Measurements from ENCODE around the gene DLX6.

Gene DLX6

GRCh38 chr7:97011104-97011503, 5.8 kb downstream of the DLX6 start:
- no peak for DNase-seq (ENCODE audit: low spot score)

GRCh38 chr7:97011536-97012364, 6.4 kb downstream of the DLX6 start:
- no peak for DNase-seq (ENCODE audit: low spot score)

- DNase-seq (ENCODE audit: low spot score) = no peak
Measured at GRCh38 chr7:97012365-97013133, 7.2 kb downstream of the DLX6 start.

- DNase-seq (ENCODE audit: low spot score) = no peak
Measured at GRCh38 chr7:97013134-97013844, 7.9 kb downstream of the DLX6 start.

GRCh38 chr7:97013845-97014134, 8.4 kb downstream of the DLX6 start:
- no peak for DNase-seq (ENCODE audit: low spot score)

- DNase-seq (ENCODE audit: low spot score) = no peak
Measured at GRCh38 chr7:97014145-97014750, 8.9 kb downstream of the DLX6 start.

GRCh38 chr7:97015279-97015678, 9.9 kb downstream of the DLX6 start:
- DNase-seq (ENCODE audit: low spot score) = no peak

GRCh38 chr7:97015756-97016380, 10.5 kb downstream of the DLX6 start:
- no peak for DNase-seq (ENCODE audit: low spot score)

- no peak for DNase-seq (ENCODE audit: low spot score)
Measured at GRCh38 chr7:97016381-97017191, 11.2 kb downstream of the DLX6 start.

GRCh38 chr7:97017192-97018125, 12.1 kb downstream of the DLX6 start:
- DNase-seq (ENCODE audit: low spot score) = no peak

- no peak for DNase-seq (ENCODE audit: low spot score)
Measured at GRCh38 chr7:97018126-97018601, 12.8 kb downstream of the DLX6 start.

GRCh38 chr7:97018791-97019531, 13.6 kb downstream of the DLX6 start:
- DNase-seq (ENCODE audit: low spot score) = no peak

- DNase-seq (ENCODE audit: low spot score) = no peak
Measured at GRCh38 chr7:97019710-97020225, 14.4 kb downstream of the DLX6 start.

GRCh38 chr7:97020601-97020995, 15.2 kb downstream of the DLX6 start:
- no peak for DNase-seq (ENCODE audit: low spot score)

GRCh38 chr7:97020996-97021746, 15.8 kb downstream of the DLX6 start:
- no peak for DNase-seq (ENCODE audit: low spot score)

- DNase-seq (ENCODE audit: low spot score) = peak; percentile 5
Measured at GRCh38 chr7:97021747-97022490, 16.6 kb downstream of the DLX6 start.
